Fibroblast of lung (primary cell): Measurements from ENCODE around the gene KSR2. TPM values are rescaled to one million over a fixed set of nuclear protein-coding genes. Genes with fewer than 3 reads are reported as not detected.

Experiments used
- DNase-seq, 2 donors: peaks; one replicate each; pipeline versions ENCODE4 v3.0.0 to v3.0.0-alpha.2; 2010; ENCODE audit warnings: low read depth in 2 of 2
- H2AFZ ChIP-seq: 2 replicates; pipeline ENCODE4 v1.5.1; 2012; ENCODE audit warnings: low read length, control low read depth, inconsistent platforms
- H3K27ac ChIP-seq: 2 replicates; pipeline ENCODE4 v1.5.1; 2011; ENCODE audit warnings: low read length, control low read depth; ENCODE audit not compliant: insufficient read depth
- H3K27me3 ChIP-seq: 2 replicates; pipeline ENCODE4 v1.5.1; 2011; ENCODE audit warnings: mild to moderate bottlenecking, low read length; ENCODE audit not compliant: control insufficient read depth, insufficient read depth
- H3K36me3 ChIP-seq: 2 replicates; pipeline ENCODE4 v1.5.1; 2011; ENCODE audit warnings: low read length; ENCODE audit not compliant: control insufficient read depth, insufficient read depth
- H3K4me1 ChIP-seq: 2 replicates; pipeline ENCODE4 v1.5.1; 2011; ENCODE audit warnings: low read length; ENCODE audit not compliant: control insufficient read depth, insufficient read depth; ENCODE audit errors: extremely low read depth
- H3K4me2 ChIP-seq: 2 replicates; pipeline ENCODE4 v1.5.1; 2011; ENCODE audit warnings: low read length, control low read depth; ENCODE audit not compliant: insufficient read depth; ENCODE audit errors: extremely low read depth
- H3K4me3 ChIP-seq, 4 experiments: fragments of 200-600 bp in 1 of 4; sonication (generic) in 1 of 4; replicated peaks in 1 of 4; 2 replicates each; pipeline ENCODE4 v1.5.1; 2011 to 2016; ENCODE audit warnings: low read length in 4 of 4, low read depth in 3 of 4, mild to moderate bottlenecking in 3 of 4, control low read depth in 2 of 4, inconsistent platforms in 1 of 4, mixed read lengths in 1 of 4; ENCODE audit not compliant: insufficient read depth in 1 of 4; ENCODE audit errors: control extremely low read depth in 1 of 4
- H3K79me2 ChIP-seq: 2 replicates; pipeline ENCODE4 v1.5.1; 2012; ENCODE audit warnings: mild to moderate bottlenecking, low read length, inconsistent platforms; ENCODE audit not compliant: control insufficient read depth, insufficient read depth
- H3K9ac ChIP-seq: 2 replicates; pipeline ENCODE4 v1.5.1; 2011; ENCODE audit warnings: mild to moderate bottlenecking, low read length, control low read depth; ENCODE audit not compliant: insufficient read depth
- H3K9me3 ChIP-seq: 2 replicates; pipeline ENCODE4 v1.5.1; 2012; ENCODE audit warnings: low read depth, low read length; ENCODE audit not compliant: control insufficient read depth, insufficient read depth
- H4K20me1 ChIP-seq: 2 replicates; pipeline ENCODE4 v1.5.1; 2011; ENCODE audit warnings: low read length; ENCODE audit not compliant: control insufficient read depth, insufficient read depth; ENCODE audit errors: extremely low read depth
- CTCF ChIP-seq, 2 donors: IDR thresholded peaks in 1 of 2; conservative IDR thresholded peaks in 1 of 2; 1 replicate in 1 of 2; 2 replicates in 1 of 2; pipeline ENCODE4 v1.5.1; 2011 to 2012; ENCODE audit warnings: low read length in 2 of 2, control low read depth in 1 of 2, inconsistent platforms in 1 of 2, low read depth in 1 of 2, mild to moderate bottlenecking in 1 of 2
- EZH2 ChIP-seq: IDR thresholded peaks from 2 replicates; pipeline ENCODE4 v1.5.1; 2012; ENCODE audit warnings: low read length, control low read depth, mild to moderate bottlenecking; ENCODE audit errors: missing control alignments
- polyA plus RNA-seq, 2 donors: library from polyadenylated mRNA; depleted of rRNA in 1 of 2; stranded (reverse) in 1 of 2; unstranded in 1 of 2; fragments of >200 nt; gene quantifications; 2 replicates each; pipeline ENCODE4 v1.2.1, GENCODE V29; 2011 to 2012; ENCODE audit warnings: missing spikeins in 1 of 2
- total RNA-seq: library from RNA; depleted of rRNA; stranded (reverse); fragments of >200 nt; gene quantifications from 2 replicates; pipeline ENCODE4 v1.2.1, GENCODE V29; 2014

The KSR2 gene
- total and polyA plus RNA-seq, 2 donors (not counting 1 experiment from before 2014, with no cell fraction given): not detected

GRCh38 chr12:117872546-117873169, 96.1 kb downstream of the KSR2 start:
- no peak overlapping the region for H3K4me2 ChIP-seq
- DNase-seq: no peak
- no peak overlapping the region for H3K27ac ChIP-seq
- no peak overlapping the region for H3K9ac ChIP-seq
- H4K20me1 ChIP-seq: no peaks in the 10 kb centered on the region
- H3K9me3 ChIP-seq: no peaks in the 10 kb centered on the region
- no peaks in the 10 kb centered on the region for H3K36me3 ChIP-seq
- no peak for TF ChIP-seq CTCF (conservative IDR thresholded peaks at IDR 0.05 in 1 of 2, IDR thresholded peaks at IDR 0.05 in 1 of 2; ENCODE audit: low read depth in 1 of 2, low read length in 2 of 2)
- no peak for TF ChIP-seq EZH2
- no peak overlapping the region for H3K4me3 ChIP-seq
- H3K79me2 ChIP-seq: no peaks in the 10 kb centered on the region
- H3K27me3 ChIP-seq: no peaks in the 10 kb centered on the region
- no peaks in the 10 kb centered on the region for H3K4me1 ChIP-seq
- H2AFZ ChIP-seq: no peak overlapping the region

DNA sequence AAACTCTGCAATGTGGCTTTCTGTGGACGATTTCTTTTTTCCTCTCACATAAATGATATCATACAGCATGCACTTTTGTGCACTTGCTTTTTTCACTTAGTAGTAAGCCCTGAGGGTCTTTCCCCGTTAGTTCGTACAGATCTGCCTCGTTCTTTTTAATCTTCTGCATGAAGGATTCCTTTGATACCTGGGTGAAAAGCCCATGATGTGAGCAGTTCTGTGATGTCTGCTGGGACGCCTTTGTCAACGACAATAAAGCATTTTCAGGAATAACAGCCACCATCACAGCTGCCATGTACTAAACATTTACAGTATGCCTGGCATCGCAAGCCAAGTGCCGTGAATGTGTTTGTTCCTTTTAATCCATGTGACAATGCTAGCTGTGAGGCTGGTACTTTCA, 99.2 kb downstream of the KSR2 start:
- H3K79me2 ChIP-seq: no peaks in the 10 kb centered on the region
- H3K4me2 ChIP-seq: no peak overlapping the region
- no peaks in the 10 kb centered on the region for H3K27me3 ChIP-seq
- no peak overlapping the region for H3K9ac ChIP-seq
- no peaks in the 10 kb centered on the region for H3K4me1 ChIP-seq
- H4K20me1 ChIP-seq: no peaks in the 10 kb centered on the region
- H3K36me3 ChIP-seq: no peaks in the 10 kb centered on the region
- no peak overlapping the region for H3K4me3 ChIP-seq
- H3K27ac ChIP-seq: no peak overlapping the region
- no peak overlapping the region for H2AFZ ChIP-seq
- TF ChIP-seq CTCF (conservative IDR thresholded peaks at IDR 0.05 in 1 of 2, IDR thresholded peaks at IDR 0.05 in 1 of 2; ENCODE audit: low read depth in 1 of 2, low read length in 2 of 2) (no peak), EZH2 (no peak)
- no peaks in the 10 kb centered on the region for H3K9me3 ChIP-seq
- no peak for DNase-seq

DNA sequence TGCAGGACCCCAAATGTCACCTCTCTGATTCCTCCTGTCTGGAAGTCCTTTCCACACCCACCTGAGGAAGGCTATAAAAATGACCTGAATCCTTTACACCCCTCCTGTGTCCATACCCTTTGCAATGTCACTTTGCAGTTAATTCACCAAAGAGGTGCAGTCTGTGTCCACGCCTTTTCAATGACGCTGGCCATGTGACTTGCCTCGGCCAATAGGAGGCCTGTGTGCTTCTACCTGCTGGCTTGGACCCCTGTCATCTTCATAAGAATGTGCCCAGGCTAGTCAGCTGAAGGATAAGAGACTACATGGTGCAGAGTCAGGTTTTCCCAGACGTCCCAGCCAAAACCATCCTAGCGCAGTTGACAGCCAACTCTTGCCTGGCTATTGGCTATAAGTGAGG, 101.4 kb downstream of the KSR2 start:
- Histone ChIP-seq H2AFZ (no peak overlapping the region), H3K9ac (no peak overlapping the region), H3K4me2 (no peak overlapping the region), H3K4me3 (no peak overlapping the region), H4K20me1 (no peaks in the 10 kb centered on the region), H3K27me3 (no peaks in the 10 kb centered on the region), H3K36me3 (no peaks in the 10 kb centered on the region), H3K27ac (no peak overlapping the region), H3K4me1 (no peaks in the 10 kb centered on the region), H3K9me3 (no peaks in the 10 kb centered on the region), H3K79me2 (no peaks in the 10 kb centered on the region)
- DNase-seq: no peak
- TF ChIP-seq EZH2 (no peak), CTCF (conservative IDR thresholded peaks at IDR 0.05 in 1 of 2, IDR thresholded peaks at IDR 0.05 in 1 of 2; ENCODE audit: low read depth in 1 of 2, low read length in 2 of 2) (no peak)
